ENCODE measurements around the gene ZKSCAN2. TPM values are rescaled to one million over a fixed set of nuclear protein-coding genes. Genes with fewer than 3 reads are reported as not detected.

The ZKSCAN2 gene
- total and polyA plus RNA-seq, 2 of the 8 experiments (the other 6 are each of a cell fraction or from before 2014, with no cell fraction given): 2.2 to 11.6 TPM

DNA sequence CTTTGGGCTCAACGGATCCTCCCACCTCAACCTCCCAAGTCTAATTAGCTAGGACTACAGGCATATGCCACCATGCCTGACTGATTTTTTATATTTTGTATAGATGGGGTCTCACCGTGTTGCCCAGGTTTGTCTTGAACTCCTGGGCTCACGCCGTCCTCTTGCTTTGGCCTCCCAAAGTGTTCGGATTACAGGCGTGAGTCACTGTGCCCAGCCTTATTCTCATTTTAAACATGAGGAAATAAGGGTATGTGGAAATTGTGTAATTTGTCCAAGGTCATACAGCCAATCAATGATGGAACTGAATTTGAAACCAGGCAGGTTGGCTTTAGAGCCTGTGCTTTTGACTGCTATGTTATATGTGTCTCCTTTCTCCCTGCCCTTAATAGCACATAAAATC is 68.3 kb downstream of the ZKSCAN2 start:
- FAIRE-seq: no peak
- H2AFZ ChIP-seq (ENCODE audit: low read length): no peak overlapping the region
- TF ChIP-seq SP4 (IDR thresholded peaks at IDR 0.05; ENCODE audit: low read length) (no peak), TAF7 (optimal IDR thresholded peaks at IDR 0.05; ENCODE audit: borderline replicate concordance, low read depth, low read length) (no peak), ATF2 (IDR thresholded peaks at IDR 0.05; ENCODE audit: low read length) (no peak), SP1 (IDR thresholded peaks at IDR 0.05; ENCODE audit: low read depth, low read length) (no peak), YY1 (IDR thresholded peaks at IDR 0.05; ENCODE audit: low read depth, low read length) (no peak), FOSL1 (IDR thresholded peaks at IDR 0.05; ENCODE audit: insufficient read depth, low read depth, low read length) (no peak), CBX5 (IDR thresholded peaks at IDR 0.05; ENCODE audit: low read depth, low read length) (no peak), RFX5 (IDR thresholded peaks at IDR 0.05; ENCODE audit: borderline replicate concordance, low read depth, low read length) (no peak), CTCF (IDR thresholded peaks at IDR 0.05; ENCODE audit: control extremely low read depth in 1 of 3, insufficient read depth in 1 of 3, low read depth in 1 of 3, low read length in 3 of 3) (no peak), BACH1 (IDR thresholded peaks at IDR 0.05; ENCODE audit: low read length) (no peak), RNF2 (IDR thresholded peaks at IDR 0.05; ENCODE audit: borderline replicate concordance, low read depth, low read length, missing control alignments, poor library complexity, severe bottlenecking) (no peak)

More for the DNA sequence above, 68.3 kb downstream of the ZKSCAN2 start:
- H3K56ac ChIP-seq (replicated peaks; ENCODE audit: insufficient read length, low read depth, low read length): no peak overlapping the region
- DNase-seq (ENCODE audit: low read depth in 1 of 2, low spot score in 2 of 2): no peak
- H4K5ac ChIP-seq (ENCODE audit: insufficient read length, low read depth, low read length): no peak overlapping the region
- no peaks in the 10 kb centered on the region for H3K79me2 ChIP-seq (ENCODE audit: control insufficient read depth in 1 of 2, insufficient read depth in 2 of 2, low read length in 2 of 2)
- H3K9ac ChIP-seq (replicated peaks in 1 of 4; ENCODE audit: extremely low read depth in 1 of 4, low read depth in 3 of 4, low read length in 3 of 4): no peak overlapping the region
- WGBS, 2 experiments (ENCODE audit: extremely low coverage in 1 of 2, insufficient coverage in 1 of 2, insufficient read length in 1 of 2, insufficient replicate concordance in 2 of 2, low coverage in 1 of 2, low lambda C conversion rate in 2 of 2, missing lambda C conversion rate in 1 of 2): 93% methylated on average over 6 of the region's 6 CpGs; no CpG with 5 or more reads in 1 of the 2 experiments
- H4K8ac ChIP-seq (ENCODE audit: extremely low read depth, insufficient read depth, low read length): no peak overlapping the region
- H2BK15ac ChIP-seq (ENCODE audit: low read length): no peak overlapping the region
- H3K18ac ChIP-seq (ENCODE audit: extremely low read depth, low read length): no peak overlapping the region
- H3K4me1 ChIP-seq (replicated peaks in 1 of 4; ENCODE audit: control insufficient read depth in 3 of 4, insufficient read depth in 4 of 4, low read length in 3 of 4): no peaks in the 10 kb centered on the region
- H2BK5ac ChIP-seq (ENCODE audit: low read depth, low read length): no peak overlapping the region
- ChIA-PET CTCF (ENCODE audit: partially characterized antibody) (no interaction called here), POLR2A (ENCODE audit: partially characterized antibody) (no interaction called here)
- H3K79me1 ChIP-seq (ENCODE audit: low read depth, low read length): no peaks in the 10 kb centered on the region
- no peak overlapping the region for H3K23ac ChIP-seq (ENCODE audit: insufficient read length)
- no peak overlapping the region for H3K4me3 ChIP-seq (ENCODE audit: extremely low read depth in 1 of 4, insufficient read depth in 2 of 4, low read depth in 3 of 4, low read length in 4 of 4)
- no peaks in the 10 kb centered on the region for H3K9me3 ChIP-seq (ENCODE audit: insufficient read depth in 2 of 2, low read depth in 1 of 2, low read length in 1 of 2)
- H2BK120ac ChIP-seq (replicated peaks; ENCODE audit: low read depth, low read length): no peak overlapping the region
- no peaks in the 10 kb centered on the region for H3K36me3 ChIP-seq (ENCODE audit: control insufficient read depth in 2 of 4, insufficient read depth in 4 of 4, low read length in 3 of 4)
- H4K20me1 ChIP-seq (replicated peaks in 1 of 2; ENCODE audit: control insufficient read depth in 1 of 2, insufficient read depth in 2 of 2, low read length in 2 of 2): no peaks in the 10 kb centered on the region
- no peak overlapping the region for H2BK12ac ChIP-seq (ENCODE audit: low read depth, low read length)
- H2AK5ac ChIP-seq (ENCODE audit: low read depth, low read length): no peak overlapping the region
- no peak overlapping the region for H2BK20ac ChIP-seq (ENCODE audit: low read length)
- H3K27me3 ChIP-seq (replicated peaks in 1 of 4; ENCODE audit: control insufficient read depth in 3 of 4, extremely low read depth in 1 of 4, insufficient read depth in 3 of 4, low read length in 3 of 4): no peaks in the 10 kb centered on the region
- no peak overlapping the region for H3K14ac ChIP-seq (ENCODE audit: insufficient read length)
- H4K91ac ChIP-seq (replicated peaks; ENCODE audit: insufficient read length, low read length): no peak overlapping the region
- H3K4ac ChIP-seq (replicated peaks; ENCODE audit: insufficient read length, low read depth, low read length): no peak overlapping the region
- no peaks in the 10 kb centered on the region for H3K23me2 ChIP-seq (ENCODE audit: low read depth, low read length)
- no peak overlapping the region for H3K27ac ChIP-seq (ENCODE audit: low read depth, low read length)
- no peak overlapping the region for H3K4me2 ChIP-seq (ENCODE audit: insufficient read depth in 1 of 2, low read depth in 2 of 2, low read length in 2 of 2)

Measured in H1 (cell line).